ENCODE measurements around the gene GNGT2.

GNGT2 gene

GRCh38 chr17:49210158-49211029 is at the start of gene GNGT2, which contains the start of gene ABI3:
Gene GNGT2 (minus strand): TSS chr17:49210574. CDS start chr17:49207422, 3,152 bp downstream.
Gene ABI3 (plus strand): TSS chr17:49210707. CDS start chr17:49210725, 18 bp downstream.
- Histone ChIP-seq H3K4me3 (ENCODE audit: low read depth, low read length) (peak within 1 kb of the TSS; percentile 41), H3K27me3 (ENCODE audit: insufficient read depth, low read depth, severe bottlenecking) (no peaks in the 10 kb centered on the region), H3K9me3 (ENCODE audit: severe bottlenecking) (no peaks in the 10 kb centered on the region), H3K27ac (peak within 1 kb of the TSS; percentile 90), H3K36me3 (peaks cover 22% of the 10 kb centered on the region)
- TF ChIP-seq, protein P1, sequence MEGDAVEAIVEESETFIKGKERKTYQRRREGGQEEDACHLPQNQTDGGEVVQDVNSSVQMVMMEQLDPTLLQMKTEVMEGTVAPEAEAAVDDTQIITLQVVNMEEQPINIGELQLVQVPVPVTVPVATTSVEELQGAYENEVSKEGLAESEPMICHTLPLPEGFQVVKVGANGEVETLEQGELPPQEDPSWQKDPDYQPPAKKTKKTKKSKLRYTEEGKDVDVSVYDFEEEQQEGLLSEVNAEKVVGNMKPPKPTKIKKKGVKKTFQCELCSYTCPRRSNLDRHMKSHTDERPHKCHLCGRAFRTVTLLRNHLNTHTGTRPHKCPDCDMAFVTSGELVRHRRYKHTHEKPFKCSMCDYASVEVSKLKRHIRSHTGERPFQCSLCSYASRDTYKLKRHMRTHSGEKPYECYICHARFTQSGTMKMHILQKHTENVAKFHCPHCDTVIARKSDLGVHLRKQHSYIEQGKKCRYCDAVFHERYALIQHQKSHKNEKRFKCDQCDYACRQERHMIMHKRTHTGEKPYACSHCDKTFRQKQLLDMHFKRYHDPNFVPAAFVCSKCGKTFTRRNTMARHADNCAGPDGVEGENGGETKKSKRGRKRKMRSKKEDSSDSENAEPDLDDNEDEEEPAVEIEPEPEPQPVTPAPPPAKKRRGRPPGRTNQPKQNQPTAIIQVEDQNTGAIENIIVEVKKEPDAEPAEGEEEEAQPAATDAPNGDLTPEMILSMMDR (IDR thresholded peaks at IDR 0.05; ENCODE audit: low read depth, low read length): no peak
- peak; percentile 67 for DNase-seq

DNA sequence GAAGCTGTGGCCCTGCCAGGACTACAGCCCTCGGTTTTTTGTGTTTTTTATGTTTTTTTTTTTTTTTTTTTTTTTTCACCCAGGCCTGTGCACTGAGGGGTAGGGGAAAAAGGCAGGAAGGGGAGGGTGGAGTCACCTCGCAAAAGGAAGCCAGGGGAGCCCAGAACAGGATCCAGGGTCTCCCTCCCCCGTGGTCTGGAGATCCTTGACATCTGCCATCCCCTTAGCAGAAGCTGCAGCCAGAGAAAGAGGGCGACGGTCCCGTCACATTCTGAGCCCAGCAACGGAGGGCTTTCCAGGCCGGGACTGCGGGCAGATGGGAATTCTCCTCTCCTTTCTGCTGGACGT is 49.3 kb upstream of the GNGT2 start:
- DNase-seq: no peak
- no peak overlapping the region for H3K27ac ChIP-seq
- TF ChIP-seq, protein P1 (IDR thresholded peaks at IDR 0.05; ENCODE audit: low read depth, low read length): no peak
- H3K9me3 ChIP-seq (ENCODE audit: severe bottlenecking): no peaks in the 10 kb centered on the region
- H3K4me3 ChIP-seq (ENCODE audit: low read depth, low read length): peak overlapping the region; percentile 56
- H3K36me3 ChIP-seq: no peaks in the 10 kb centered on the region
- no peaks in the 10 kb centered on the region for H3K27me3 ChIP-seq (ENCODE audit: insufficient read depth, low read depth, severe bottlenecking)

- TF ChIP-seq, protein P1 (IDR thresholded peaks at IDR 0.05; ENCODE audit: low read depth, low read length): no peak
- Histone ChIP-seq H3K27me3 (ENCODE audit: insufficient read depth, low read depth, severe bottlenecking) (no peaks in the 10 kb centered on the region), H3K27ac (no peak overlapping the region), H3K9me3 (ENCODE audit: severe bottlenecking) (no peaks in the 10 kb centered on the region), H3K4me3 (ENCODE audit: low read depth, low read length) (no peak overlapping the region), H3K36me3 (no peaks in the 10 kb centered on the region)
- DNase-seq: no peak
Observed at GRCh38 chr17:49258394-49258793, 48.0 kb upstream of the GNGT2 start.

- no peak overlapping the region for H3K4me3 ChIP-seq (ENCODE audit: low read depth, low read length)
- TF ChIP-seq, protein P1 (IDR thresholded peaks at IDR 0.05; ENCODE audit: low read depth, low read length): no peak
- H3K27me3 ChIP-seq (ENCODE audit: insufficient read depth, low read depth, severe bottlenecking): no peaks in the 10 kb centered on the region
- H3K36me3 ChIP-seq: no peaks in the 10 kb centered on the region
- no peak for DNase-seq
- H3K9me3 ChIP-seq (ENCODE audit: severe bottlenecking): no peaks in the 10 kb centered on the region
- H3K27ac ChIP-seq: no peak overlapping the region
Observed at GRCh38 chr17:49255125-49255524, 44.8 kb upstream of the GNGT2 start.

- TF ChIP-seq, protein P1 (IDR thresholded peaks at IDR 0.05; ENCODE audit: low read depth, low read length): peak; percentile 25; the same call in 1 of the 2 replicates
- H3K4me3 ChIP-seq (ENCODE audit: low read depth, low read length): no peak overlapping the region
- peak overlapping the region; percentile 38; the same call in 1 of the 2 replicates for H3K27ac ChIP-seq
Observed at GRCh38 chr17:49254066-49254465, 43.7 kb upstream of the GNGT2 start.

More at GRCh38 chr17:49254066-49254465, 43.7 kb upstream of the GNGT2 start:
- H3K36me3 ChIP-seq: no peaks in the 10 kb centered on the region
- H3K27me3 ChIP-seq (ENCODE audit: insufficient read depth, low read depth, severe bottlenecking): no peaks in the 10 kb centered on the region
- no peak for DNase-seq
- no peaks in the 10 kb centered on the region for H3K9me3 ChIP-seq (ENCODE audit: severe bottlenecking)

Data from WERI-Rb-1 (cell line).